Measurements from ENCODE around the gene EFNA5.

EFNA5 gene

DNA sequence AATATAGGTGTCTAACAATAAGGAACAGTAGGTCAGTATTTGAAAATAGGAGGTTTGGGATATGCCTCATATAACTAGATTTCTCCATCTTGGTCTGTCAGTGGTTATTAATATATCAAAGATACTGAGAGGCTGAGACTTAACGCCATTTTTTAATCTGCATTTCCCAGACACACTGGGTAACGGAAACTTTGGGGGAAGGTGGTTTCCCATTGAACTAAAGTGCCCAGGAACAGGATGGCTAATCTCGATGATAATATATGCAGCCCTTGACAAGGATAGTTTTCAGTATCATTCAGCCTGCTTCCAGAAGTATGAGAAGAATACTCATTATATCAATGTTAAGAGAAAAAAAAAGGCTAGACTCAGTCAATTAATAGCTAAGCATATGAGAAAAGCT, 30.7 kb downstream of the EFNA5 start:
- no peak for DNase-seq (ENCODE audit: low spot score)

- no peak for DNase-seq (ENCODE audit: low spot score)
Observed at GRCh38 chr5:107636555-107636954, 34.2 kb downstream of the EFNA5 start.

- DNase-seq (ENCODE audit: low spot score), result no peak
Observed at GRCh38 chr5:107636068-107636467, 34.7 kb downstream of the EFNA5 start.

GRCh38 chr5:107634981-107635848, 35.5 kb downstream of the EFNA5 start:
- no peak for DNase-seq (ENCODE audit: low spot score)

DNA sequence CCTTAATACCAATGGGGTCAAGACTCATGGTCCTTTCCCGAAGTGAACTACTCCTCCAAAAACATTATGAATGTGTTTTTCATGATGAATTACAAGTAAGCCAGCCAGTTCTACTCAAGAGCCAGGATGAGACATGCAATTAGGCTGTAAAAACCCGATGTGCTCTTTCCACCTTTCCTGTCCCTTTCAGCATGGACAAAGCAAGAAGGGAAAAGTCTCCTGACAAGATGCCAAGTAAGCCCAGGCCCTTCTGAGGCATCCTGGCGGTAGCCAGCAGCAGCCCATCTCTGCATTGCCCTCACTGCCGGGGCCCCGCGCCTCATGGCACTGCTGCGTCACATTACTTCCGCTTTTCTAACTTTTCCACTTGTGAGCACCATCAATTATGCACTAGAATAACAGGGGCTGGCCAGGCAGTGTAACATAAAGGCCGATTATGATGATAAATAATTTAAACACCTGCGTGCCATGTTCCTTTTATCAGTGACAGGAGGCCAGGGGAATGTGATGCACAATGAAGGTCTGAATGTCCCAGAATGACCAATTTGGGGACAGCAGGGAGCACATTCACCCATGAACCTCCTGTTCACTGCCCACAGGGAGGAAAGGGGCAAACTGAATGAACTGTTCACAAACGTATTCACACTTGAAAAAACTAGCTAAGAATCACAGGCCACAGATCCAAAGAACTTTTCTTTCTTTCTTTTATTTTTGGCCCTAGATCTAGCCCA, 37.4 kb downstream of the EFNA5 start:
- no peak for DNase-seq (ENCODE audit: low spot score)

GRCh38 chr5:107631805-107632362, 38.9 kb downstream of the EFNA5 start:
- no peak for DNase-seq (ENCODE audit: low spot score)

DNA sequence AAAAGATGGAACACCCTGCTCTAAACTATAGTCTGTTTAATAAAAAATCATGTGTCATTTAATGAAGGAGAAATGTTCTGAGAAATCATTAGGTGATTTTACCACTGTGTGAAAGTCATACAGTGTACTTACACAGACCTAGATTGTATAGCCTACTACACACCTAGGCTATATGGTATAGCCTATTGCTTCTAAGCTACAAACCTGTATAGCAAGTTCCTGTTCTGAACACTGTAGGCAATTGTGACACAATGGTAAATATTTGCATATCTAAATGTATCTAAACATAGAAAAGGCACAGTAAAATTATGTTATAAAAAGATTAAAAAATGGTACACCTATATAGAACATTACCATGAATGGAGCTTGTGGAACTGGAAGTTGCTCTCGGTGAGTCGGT, 40.6 kb downstream of the EFNA5 start:
- no peak for DNase-seq (ENCODE audit: low spot score)

DNA sequence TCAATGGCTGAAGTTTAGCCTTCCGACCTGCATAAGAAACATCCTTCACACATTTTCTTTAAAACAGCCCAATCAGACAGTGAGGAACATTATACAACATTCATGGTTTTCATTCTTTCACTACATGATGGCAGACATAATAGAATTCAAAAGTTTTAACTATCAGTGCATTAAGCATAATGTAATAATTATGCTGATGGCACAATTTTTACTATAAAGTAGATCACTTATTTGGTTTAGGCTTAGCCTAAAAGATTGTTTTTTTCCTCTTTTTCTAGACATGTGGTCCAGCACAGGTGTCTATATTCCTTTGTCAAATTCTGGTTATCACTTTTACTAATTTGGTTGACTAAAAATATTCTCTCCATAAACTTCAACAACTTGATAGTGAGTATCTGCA, 46.5 kb downstream of the EFNA5 start:
- DNase-seq (ENCODE audit: low spot score), result no peak

- no peak for DNase-seq (ENCODE audit: low spot score)
Observed at GRCh38 chr5:107621089-107621488, 49.6 kb downstream of the EFNA5 start.

- no peak for DNase-seq (ENCODE audit: low spot score)
Observed at GRCh38 chr5:107619781-107620180, 51.0 kb downstream of the EFNA5 start.

DNA sequence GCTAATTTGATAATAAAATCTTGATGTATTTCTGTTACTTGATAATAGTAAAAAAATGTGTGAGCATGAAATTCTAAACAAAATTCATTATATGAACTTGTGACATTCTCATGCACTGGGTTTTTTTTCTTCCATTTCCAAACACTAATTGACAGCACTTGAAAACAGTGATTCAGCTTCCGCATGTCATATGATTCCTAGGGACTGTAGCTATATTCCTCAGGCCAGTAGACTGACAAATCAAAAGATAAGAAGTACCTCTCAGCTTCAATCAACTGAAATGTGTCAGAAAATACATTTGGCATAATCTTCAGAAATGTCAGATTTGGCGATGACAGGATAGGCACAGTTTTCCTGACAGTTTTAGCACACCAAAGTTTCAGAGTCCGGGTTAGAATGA, 52.5 kb downstream of the EFNA5 start:
- DNase-seq (ENCODE audit: low spot score), result no peak

DNA sequence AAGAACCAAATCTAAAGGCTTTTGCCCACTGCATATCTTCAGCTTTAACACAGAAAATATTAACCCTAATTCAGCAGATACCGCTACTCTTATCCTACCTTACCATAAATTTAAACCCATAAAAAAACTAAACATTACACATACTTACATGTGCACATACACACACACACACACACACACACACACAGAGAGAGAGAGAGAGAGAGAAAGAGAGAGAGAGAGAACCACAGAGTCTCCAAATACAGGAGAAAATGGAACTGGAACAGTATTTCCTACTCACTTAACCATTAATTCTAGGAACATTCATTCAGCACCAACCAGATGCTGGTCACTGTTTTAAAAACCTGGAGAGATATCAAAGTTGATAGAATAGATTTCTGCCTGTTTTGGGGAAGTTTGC, 53.7 kb downstream of the EFNA5 start:
- no peak for DNase-seq (ENCODE audit: low spot score)

- no peak for DNase-seq (ENCODE audit: low spot score)
Observed at GRCh38 chr5:107616213-107616612, 54.5 kb downstream of the EFNA5 start.

DNA sequence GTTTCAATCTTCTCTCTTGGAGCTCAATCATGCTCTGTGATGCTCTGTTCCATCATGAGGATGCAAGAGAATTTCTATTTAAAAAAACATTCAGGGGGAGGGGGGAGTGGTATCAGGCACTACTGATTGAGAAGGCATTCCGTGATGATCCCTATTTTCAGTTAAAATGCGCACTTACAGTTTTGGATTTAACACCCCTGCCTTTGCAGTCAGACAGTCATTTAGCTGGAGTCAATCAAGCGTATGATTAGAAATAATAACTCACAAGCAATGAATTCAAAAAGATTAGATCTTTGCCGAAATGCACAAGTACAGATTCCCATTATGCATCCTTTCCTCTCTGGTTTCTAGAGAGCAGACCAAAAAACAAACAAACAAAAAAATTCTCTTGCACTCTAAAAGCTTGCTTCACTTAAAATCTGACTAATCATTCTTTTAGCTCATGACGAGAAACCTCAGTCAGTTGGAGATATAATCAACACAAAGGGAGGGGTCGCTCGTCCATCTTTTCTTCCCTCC, 55.4 kb downstream of the EFNA5 start:
- no peak for DNase-seq (ENCODE audit: low spot score)

GRCh38 chr5:107612541-107612940, 58.2 kb downstream of the EFNA5 start:
- no peak for DNase-seq (ENCODE audit: low spot score)

DNA sequence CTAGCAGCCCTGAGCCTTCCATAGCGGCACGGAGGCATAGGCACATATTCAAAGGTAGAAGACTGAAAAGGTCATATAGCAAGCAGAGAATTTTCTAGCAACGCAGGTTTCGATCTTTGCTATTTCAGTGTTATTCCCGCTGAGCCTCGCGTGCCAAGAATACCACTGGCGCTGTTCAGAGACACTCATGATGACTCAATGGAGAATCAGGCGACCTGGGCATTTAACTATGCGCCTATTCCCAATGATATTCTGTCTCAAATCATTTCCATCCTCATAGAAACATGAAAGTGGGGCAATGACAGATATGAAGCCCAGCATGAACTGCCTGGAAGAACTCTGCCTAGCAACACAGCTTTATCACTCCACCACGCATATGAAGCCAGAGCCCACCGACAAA, 59.9 kb downstream of the EFNA5 start:
- DNase-seq (ENCODE audit: low spot score), result no peak

DNA sequence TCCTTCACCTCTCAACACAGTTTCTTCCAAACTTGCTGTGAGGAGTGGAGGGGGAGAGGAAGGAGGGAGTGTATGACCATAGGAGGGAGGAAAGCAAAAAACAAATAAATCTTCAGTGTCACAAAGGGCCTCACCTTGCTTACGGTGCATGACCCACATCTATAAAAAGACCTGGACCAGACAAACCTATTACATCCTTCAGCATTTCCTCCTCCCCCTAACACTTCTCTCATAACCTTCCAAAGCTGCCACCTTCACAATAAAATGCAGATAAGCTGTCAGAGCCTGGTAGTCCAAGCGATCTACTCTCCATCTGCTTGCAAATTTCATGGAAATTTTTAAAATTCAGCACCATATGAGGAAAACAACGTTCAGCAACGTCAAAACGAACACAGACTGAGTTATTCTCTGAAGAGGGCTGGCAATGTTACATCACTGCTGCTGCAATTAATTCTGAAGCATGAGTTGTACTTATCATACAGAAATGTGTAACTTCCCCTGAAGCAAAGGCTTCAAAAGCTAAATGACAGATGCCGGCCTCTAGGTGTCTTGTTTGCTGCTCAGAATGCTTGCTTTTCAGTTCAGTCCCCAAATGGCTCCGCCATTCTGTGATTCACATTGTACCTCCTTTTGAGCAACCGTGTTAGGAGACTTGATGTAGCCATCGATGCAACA, 62.9 kb downstream of the EFNA5 start:
- DNase-seq (ENCODE audit: low spot score), result no peak

GRCh38 chr5:107607196-107607595, 63.5 kb downstream of the EFNA5 start:
- no peak for DNase-seq (ENCODE audit: low spot score)

- DNase-seq (ENCODE audit: low spot score), result no peak
Observed at GRCh38 chr5:107605596-107606125, 65.1 kb downstream of the EFNA5 start.

GRCh38 chr5:107604990-107605389, 65.7 kb downstream of the EFNA5 start:
- no peak for DNase-seq (ENCODE audit: low spot score)

DNA sequence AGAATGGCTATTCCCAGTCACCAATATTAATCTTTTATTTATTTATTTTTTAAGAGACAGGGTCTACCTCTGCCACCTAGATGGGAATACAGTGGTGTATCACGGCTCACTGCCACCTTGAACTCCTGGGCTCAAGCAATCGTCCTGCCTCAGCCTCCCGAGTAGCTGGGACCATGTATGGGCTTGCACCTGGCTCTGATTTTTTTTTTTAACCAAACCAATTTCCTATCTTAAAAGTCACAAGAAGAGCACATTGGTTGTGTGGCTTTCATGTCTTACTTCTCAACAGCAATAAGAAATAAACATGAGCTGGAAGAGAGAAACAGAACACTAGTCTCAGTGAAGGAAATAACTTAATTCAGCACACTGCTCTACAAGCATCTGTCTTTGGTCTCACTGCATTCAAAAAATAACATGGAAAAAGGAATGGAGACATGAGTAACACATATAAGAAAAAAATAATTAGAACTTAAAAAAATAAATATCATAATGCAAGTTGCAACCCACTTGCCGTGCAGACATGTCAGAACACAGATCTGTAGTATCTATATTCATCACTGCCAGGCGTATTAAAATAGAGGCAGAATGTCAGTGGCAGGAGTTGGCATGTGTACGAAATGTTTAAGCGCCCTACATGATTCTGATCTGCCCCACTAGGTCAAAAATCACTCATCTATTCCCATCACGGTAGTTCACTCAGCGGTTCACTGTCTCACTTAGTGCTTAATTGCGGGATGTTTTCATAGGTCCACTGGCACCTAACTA, 66.4 kb downstream of the EFNA5 start:
- DNase-seq (ENCODE audit: low spot score), result no peak
